HG02642 (cell line): ENCODE data around the gene GYG2.
"Not testable (repeated sequence)": the region's sequence is repeated elsewhere in the genome, so short reads cannot be mapped to it uniquely, and the experiment has no call there.

Source experiments
- ATAC-seq: cut with Tn5 transposase; IDR thresholded peaks from one replicate; pipeline ENCODE4 v1.9.1; 2021; ENCODE audit warnings: mild to moderate bottlenecking; ENCODE audit not compliant: unreplicated experiment, poor library complexity

Gene GYG2

DNA sequence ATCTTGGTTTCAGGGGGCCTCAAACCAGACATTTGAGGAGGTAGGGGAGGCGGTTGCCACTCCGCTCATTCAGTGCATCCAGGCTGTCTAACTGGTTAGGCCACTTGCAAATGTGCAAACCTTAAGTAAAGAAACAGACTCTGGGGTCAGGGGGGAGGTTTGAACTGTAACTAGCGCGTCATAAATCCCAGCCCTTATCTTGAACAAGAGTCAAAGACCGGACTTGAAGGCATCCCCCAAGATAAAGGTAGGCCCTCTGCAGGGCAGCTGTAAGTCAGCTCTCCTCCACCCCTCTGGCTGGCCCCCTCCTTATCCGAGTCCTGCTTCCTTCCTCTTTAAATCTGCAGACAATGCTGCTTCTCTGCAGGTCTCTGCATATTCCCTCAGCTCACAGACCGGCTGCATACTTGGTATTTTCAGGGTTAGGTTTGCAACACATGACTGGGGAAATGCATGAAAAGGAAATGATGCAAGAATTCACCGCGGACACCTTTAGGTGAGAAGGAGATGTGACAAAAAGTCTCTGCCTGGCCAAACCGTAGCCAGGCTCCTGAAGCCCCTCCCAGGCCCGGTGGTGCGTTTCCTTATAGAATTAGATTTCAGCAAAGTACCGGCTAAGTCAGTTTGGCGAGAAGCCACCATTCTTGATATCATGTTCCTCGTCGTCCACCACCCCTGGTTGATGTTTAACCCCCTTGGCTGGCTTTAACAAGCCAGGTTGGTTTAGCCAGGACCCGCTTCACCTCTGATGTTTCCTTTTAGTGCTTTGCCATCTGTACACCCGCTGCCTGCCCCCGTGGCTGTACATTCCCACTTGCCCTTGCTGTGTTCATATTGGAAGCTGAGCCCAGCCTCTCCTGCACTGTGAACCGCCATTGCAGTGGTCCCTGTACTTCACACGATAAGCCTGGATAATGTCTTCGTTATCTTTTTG, 69.2 kb downstream of the GYG2 start:
- ATAC-seq, result not testable (repeated sequence)

DNA sequence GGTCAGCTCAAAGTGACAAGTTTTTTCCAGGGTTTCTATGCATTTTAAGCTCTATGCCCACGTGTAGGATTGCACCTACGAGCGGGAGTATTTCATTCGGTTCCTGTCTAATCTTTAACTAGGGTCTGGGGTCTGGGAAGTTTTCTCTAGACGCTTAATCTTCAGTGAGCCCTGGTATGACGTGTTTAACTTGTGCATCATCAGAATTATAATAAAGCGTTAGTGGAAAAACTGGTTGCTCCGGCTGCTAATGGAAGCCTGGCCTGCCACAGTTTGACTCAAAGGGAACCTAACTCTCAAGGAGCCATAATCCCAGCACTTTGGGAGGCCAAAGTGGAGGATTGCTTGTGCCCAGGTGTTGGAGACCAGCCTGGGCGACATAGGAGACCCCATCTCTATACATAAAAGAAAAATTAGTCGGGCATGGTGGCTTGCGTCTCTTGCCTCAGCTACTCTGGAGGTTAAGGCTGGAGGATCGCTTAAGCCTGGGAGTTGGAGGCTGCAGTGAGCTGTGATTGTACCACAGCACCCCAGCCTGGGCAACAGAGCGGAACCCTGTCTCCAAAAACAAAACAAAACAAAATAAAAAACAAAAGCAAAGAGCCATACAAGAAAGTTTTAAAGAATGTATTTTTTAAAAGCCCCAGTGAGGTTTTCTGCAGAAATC, 70.2 kb downstream of the GYG2 start:
- no peak for ATAC-seq

DNA sequence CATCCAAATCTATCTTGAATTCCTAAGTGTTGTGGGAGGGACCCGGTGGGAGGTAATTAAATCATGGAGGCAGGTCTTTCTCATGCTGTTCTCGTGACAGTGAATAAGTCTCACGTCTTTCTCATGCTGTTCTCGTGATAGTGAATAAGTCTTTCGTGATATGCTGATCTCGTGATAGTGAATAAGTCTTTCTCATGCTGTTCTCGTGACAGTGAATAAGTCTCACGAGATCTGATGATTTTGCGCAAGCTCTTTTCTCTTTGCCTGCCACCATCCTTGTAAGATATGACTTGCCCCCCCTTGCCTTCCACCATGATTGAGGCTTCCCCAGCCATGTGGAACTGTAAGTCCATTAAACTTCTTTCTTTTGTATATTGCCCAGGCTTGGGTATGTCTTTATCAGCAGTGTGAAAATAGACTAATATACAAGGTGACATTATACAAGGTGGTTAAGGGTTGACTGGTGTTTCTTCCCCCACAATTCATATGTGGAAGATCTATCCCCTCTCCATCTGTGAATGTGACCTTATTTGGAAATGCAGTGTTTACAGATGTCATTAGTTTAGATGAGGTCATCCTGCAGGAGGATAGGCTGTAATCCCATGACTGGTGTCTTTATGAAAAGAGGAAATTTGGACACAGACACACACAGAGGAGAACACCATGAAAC, 72.8 kb downstream of the GYG2 start:
- no peak for ATAC-seq

DNA sequence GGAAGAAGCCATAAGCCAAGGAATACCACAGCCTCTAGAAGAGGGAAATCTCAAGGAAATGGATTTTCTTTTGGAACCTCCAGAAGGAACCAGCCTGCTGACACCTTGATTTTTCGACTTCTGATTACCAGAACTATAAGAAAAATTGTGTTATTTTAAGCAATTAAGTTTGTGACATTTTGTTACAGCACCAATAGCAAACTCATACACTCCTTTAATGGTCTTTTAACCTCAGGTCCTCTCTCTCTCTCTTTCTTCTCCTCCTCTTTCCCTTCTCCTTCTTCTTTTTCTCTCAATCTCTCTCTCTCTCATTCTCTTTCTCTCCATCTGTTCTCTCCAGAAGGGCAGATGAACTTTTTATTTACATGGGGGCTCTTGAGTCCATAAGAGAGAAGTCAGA, 74.1 kb downstream of the GYG2 start:
- ATAC-seq, result no peak

DNA sequence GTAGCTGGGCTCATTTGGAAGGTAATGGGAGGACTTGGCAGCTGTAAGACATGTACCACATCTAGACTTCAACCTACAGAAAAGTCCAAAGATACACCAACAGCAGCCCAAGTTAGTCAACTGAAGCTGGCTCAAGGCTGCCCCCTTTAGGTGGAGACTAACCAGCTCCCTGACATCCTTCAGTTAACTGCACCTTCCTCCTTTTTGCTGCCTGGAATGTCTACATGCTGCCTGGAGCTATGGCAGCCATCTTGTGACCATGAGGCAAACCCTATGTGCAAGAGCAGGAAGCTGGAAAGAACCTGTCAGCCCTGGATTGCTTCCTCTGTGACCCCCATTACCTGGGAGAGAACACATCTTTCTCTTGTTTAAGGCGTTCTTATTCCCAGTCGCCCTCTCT, 74.6 kb downstream of the GYG2 start:
- no peak for ATAC-seq

DNA sequence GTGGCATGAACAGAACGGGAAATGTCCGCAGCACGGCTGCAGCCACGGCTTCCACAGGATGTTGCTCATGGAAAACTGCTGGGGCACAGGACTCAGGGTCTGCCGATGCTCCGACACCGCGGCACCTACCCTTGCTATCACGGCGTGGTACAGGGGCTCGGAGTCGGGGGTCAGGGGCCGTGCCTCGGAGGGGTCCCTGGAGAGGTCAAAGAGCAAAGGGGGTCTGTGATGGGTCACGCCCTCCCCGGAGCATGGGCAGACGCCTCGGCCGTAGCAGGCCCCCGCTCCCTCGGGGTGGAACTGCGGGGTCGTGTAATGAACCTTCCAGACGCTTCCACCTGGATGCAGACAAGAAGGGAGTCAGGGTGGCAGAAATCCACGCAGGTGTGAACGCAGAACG, 78.6 kb downstream of the GYG2 start:
- ATAC-seq, result no peak

DNA sequence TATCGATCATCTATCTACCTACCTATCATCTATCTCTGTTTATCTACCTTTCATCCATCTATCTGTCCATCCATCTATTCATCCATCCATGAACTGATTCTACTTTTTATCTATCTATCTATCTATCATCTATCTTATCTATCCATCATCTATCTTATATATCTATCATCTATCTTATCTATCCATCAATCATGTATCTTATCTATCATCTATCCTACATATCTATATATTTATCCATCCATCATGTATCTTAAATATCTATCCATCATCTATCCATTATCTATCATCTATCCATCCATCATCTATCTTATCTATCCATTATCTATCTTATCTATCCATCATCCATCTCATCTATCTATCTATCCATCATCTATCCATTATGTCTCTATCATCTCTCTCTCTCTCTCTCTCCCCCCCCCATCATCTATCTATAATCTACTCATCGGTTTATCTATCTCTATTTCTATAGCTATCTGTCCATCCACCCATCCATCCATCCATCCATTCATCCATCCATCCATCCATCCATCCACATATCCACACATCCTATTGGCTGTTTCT, 79.5 kb downstream of the GYG2 start:
- ATAC-seq, result no peak

DNA sequence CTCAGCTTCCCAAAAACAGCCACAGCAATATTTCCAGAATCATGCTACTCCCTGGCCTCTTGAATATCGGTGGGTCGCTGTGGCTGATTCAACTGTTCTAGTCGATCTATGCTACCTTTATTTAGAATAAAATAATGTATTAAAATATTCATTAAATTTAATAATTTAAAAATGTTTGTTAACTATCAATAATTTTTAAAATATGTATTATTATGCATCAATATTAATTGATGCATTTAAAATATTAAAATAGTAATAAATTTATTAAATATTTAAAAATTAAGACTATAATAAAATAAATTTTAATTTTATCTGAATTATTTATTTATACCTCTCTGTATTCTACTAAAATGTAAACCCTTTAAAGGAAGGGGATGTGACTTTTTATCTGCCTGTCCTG, 81.4 kb downstream of the GYG2 start:
- ATAC-seq, result no peak

DNA sequence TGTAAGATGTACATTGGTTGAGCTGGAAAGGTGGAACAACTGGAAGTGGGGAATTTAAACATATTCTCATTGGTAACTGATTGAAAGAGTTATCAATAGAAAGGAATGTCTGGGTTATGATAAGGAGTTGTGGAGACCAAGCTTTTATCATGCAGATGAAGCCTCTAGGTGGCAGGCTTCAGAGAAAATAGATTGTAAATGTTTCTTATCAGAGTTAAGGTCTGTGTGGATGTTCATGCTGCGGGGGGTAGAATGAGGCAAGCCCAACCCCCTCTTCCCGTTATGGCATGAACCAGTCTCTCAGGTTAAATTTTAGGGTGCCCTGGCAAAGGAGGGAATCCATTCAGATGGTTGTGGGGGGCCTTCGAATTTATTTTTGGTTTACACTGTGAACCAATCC, 84.4 kb downstream of the GYG2 start:
- ATAC-seq, result no peak

DNA sequence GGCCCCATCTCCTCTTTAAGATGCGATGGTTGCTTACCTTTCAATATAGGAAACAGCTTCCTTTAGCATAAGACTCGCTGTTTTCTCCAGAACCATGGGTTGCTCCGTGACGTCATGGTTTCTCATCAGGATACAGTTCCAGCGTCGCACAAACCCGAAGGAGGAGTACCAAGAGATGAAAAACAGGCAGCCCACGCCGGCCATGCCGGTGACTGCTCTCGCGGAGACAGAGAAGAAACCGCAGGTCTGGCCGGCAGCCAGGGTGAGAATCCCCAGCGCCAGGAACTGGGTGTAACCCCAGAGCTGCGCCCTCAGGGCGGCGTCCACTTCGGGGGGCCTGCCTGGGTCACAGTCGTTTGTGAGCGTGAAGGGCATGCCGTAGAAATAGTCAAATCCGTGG, 89.0 kb downstream of the GYG2 start:
- ATAC-seq, result no peak

DNA sequence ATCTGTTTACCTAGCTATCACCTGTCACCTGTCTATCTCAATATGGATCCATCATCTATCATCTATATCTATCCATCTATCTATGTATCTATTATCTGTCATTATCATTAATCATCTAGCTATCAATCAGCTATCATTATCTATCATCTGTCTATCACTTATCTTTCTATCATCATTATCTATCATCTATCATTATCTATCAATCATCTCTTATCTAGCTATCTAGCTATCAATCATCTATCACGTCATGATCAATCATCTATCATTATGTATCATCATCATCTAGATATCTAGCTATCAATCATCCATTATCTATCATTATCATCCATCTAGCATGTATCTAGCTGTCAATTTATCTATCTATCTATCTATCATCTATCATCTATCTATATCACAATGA, 92.5 kb downstream of the GYG2 start:
- no peak for ATAC-seq

DNA sequence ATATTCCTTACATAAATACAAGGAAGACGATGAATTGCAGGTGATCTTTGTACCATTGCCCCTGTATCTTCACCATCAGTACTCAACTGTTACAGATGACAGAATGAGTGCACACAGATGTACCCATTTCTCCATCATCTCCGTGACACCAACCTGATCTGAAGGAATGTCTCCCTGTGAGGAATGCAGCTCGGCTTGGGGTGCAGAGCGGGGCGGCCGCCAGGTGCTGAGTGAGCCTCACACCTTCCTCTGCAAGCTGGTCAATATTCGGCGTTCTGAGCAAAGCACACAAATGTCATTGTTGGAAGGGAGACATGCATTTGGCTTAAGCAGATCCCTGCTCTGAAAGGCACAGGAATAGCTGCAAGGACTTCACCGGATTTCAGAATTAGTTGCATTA, 93.0 kb downstream of the GYG2 start:
- no peak for ATAC-seq

DNA sequence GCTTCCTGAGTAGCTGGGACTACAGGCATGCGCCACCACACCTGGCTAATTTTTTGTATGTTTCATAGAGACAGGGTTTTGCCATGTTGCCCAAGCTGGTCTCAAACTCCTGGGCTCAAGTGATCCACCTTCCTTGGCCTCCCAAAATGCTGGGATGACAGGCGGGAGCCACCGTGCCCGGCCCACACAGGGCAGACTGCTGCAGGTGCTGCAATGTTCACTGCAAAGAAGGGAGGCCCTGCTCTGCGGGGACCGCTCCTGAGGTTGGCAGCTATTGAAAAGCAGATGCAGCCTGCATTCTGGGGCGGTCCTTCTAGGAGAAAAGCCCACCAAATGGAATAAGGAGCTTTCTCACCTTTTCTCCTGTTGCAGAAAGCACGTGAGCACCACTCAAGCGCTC, 95.4 kb downstream of the GYG2 start:
- no peak for ATAC-seq

DNA sequence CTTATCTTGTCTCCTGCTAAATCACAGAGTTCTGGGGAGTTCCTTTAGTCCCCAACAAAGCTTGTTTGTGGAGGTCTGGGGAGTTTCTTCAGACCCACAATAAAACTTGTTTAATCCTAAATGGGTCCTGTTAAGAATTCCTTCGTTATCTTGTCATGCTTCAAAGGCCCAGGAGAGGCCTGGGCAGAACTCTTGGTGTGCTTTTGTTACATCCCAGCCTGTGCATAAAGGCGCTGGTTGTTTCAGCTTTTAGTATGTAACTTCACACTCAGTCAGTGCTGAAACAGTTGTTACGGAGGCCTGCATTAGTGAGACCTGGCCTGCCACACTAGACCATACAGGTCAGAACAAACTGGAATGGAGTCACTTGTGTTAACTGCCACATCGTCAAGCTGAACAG, 97.5 kb downstream of the GYG2 start:
- not testable (repeated sequence) for ATAC-seq

DNA sequence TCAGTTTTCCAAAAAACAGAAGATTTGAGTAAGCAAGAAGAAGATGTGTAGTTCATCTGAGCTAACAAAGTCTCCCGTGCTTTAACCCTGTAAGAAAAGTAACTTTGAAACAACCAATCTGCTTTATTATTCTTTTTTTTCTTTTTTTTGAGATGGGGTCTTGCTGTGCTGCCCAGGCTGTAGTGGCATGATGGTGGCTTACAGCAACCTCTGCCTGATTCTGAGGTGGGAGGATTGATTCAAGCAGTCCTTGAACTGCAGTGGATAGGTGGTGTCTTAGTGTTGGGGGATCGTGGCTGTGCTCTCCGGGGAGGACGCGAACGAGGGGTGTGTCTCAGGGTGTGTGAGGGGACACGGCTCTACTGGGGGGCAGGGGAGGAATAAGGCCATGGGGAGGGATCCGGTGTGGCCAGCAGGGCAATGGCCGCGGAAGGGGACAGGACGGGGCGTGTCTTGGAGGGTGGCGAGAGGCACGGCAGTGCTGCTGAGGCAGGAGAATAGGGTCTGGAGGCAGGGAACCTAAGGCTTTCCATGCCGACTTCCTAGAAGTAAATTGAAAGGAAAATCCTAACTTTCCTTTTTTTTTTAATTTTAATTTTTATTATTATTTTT, 98.0 kb downstream of the GYG2 start:
- ATAC-seq, result no peak

DNA sequence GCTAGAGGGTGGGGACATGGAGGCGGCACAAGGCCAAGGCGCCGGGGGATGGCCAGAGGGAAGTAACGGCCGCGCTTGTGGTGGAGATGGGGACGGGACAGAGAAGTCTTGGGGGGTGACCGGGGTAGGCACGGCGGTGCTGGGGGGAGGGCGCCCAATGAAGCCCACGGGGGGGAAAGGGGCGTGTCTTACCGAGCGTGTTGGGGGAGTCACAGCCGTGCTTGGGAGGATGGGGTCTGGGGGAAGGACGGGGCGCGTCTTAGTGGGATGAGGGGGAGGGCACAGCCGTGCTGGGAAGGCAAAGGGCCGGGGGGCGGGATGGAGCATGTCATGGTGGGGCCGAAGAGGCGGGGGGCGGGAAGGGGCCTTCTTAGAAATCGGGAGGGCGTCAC, 99.5 kb downstream of the GYG2 start:
- ATAC-seq, result no peak

DNA sequence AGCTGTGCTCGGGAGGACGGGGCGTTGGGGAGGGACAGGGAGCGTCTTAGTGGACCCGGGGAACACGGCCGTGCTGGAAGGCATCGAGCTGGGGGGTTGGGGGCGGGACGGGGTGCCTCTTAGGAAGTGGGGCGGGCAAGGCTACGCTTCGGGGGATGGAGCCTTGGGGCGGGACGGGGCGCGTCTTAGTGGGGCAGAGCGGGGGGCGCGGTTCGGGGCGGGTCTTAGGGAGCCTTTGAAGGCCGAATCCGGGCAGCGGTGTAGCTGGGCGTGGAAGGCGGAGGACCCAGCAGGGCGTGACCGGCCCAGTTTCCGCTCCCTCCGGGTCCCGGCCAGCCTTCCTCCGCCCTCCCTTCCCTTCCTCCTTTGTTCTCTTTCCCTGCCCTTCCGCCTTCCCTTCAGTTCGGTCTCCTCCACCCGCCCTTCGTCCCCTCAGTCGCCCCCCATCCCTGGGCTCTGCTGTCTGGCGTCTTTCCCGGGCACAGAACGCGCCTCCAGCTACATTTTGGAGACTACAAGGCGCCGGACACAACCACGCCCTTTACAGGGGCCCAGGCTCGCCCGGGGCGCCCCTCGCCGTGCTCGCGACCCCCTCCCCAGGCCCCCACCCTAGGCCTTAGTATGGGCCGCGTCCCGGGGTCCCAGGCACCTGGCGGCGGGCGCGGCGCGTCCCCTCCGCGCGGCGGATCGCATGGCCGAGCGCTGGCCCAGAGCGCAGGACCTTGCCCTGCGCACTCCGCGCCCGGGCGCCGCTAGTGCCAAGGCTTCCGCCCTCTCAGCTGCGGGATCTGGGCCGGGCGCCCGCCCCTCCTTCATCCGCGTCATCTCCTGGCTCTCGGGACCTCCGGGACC, 100.1 kb downstream of the GYG2 start, which contains the start of gene ARSD:
TSS of gene ARSD (minus strand) at position 757 of the 852 bp plus-strand sequence. CDS start at position 693, 64 bp downstream.
- ATAC-seq, result peak; percentile 92

DNA sequence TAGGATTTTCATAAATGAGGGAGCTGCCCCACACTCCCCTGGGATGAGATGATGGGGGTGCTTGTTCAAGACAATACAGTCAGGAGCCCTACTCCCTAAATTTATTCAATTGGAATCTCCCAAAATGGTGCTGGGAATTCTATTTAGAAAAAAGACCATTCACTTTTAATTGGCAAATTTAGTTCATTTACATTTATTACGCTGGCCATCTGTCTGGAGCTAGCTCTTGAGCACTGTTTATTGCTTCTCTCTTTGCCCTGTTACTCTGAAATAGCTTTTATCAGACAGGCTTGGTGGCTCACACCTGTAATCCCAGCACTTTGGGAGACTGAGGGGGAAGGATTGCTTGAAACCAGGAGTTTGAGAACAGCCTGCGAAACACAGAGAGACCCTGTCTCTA, 102.4 kb downstream of the GYG2 start:
- no peak for ATAC-seq

DNA sequence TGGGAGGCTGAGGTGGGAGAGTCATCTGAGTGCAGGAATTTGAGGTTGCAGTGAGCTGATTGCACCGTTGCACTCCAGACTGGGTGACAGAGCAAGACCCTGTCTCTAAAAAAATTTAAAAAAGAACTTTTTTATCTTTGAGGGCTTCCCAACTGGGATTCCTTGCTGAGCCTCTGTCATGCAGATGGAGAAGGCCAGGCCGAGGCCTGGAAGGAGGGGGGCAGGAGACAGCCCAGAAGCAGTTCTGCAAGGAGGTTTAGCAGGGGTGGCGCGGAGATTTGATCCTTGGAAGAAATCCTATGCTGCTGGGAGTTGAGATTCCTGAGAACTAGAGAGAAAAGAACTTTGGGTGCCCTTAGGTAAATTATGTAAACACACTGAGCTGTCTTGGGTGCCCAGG, 102.9 kb downstream of the GYG2 start:
- no peak for ATAC-seq
